ENCODE results near the gene SAPCD2.

The SAPCD2 gene

DNA sequence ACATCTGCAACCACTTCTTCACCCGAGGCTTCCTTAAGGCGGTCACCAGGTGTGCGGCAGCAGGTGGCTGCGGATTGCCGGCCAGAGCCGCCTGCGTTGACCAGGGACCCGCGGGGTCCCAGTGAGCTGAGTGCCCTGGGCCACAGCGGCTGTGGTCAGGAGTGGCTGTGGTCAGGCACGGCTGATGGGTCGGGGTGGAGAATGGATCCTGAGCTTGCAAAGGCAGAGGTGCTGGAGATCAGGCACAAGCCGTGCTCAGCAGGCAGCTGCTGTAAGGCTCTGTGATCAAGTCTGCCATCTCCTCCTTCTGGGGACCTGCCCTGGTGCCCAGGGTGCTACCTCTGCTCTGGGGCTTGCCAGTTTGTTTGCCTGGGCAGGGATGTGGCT, 9.0 kb upstream of the SAPCD2 start:
- DNase-seq, result no peak

DNA sequence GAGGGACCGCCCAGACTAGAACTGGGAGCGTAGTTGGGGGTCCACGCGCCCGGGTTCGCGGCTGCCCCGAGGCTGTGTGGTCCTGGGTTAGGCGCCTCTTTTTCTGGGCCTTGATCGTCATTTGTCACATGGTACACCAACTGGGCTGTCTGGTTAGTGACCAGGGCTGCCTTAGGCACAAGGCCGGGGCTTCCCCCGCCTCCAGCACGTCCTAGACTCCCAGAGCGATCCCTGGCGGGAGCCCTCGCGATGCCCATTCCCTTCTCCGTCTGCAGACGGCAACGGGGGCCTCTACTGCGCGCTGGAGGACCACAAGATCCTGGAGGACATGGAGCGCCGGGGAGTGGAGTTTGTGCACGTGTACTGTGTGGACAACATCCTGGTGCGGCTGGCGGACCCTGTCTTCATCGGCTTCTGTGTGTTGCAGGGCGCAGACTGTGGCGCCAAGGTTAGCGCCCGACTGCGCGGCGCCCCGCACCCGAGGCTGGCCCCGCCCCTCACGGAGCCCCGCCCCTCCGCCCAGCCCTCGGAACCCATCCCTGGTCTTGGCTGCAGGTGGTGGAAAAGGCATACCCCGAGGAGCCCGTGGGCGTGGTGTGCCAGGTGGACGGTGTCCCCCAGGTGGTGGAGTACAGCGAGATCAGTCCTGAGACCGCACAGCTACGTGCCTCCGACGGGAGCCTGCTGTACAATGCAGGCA, 8.5 kb upstream of the SAPCD2 start:
- DNase-seq, result no peak

DNA sequence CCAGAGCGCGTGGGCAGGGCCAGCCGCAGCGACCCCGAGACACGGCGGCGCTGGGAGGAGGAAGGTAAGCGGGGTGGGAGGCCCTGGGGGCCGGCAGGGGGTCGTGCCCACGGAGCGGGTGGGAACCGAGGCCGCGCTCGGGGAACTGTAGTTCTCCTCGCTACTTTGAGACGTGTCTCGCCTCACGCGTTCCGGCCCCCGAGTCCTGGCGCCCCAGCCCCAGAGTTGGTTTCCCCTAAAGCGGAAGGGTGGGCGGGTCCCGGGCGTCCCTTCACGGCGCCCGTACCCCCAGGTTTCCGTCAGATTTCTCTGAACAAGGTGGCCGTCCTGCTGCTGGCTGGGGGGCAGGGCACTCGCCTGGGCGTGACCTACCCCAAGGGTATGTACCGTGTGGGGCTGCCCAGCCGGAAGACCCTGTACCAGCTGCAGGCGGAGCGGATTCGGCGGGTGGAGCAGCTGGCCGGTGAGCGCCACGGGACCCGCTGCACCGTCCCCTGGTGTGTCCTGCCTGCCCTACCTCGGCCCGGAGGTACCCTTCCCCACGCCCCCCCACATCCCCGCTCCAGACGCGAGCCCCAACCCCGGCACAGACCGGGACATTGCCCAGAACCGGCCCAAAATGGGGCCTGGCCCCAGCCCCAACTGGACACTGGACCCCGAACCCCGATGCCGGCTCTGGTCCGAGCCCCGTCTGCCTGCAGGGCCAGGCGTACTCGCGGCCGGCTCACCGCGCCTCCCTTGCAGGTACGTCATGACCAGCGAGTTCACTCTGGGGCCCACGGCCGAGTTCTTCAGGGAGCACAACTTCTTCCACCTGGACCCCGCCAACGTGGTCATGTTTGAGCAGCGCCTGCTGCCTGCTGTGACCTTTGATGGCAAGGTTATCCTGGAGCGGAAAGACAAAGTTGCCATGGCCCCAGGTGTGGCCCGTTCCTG, 7.7 kb upstream of the SAPCD2 start:
- no peak for DNase-seq

DNA sequence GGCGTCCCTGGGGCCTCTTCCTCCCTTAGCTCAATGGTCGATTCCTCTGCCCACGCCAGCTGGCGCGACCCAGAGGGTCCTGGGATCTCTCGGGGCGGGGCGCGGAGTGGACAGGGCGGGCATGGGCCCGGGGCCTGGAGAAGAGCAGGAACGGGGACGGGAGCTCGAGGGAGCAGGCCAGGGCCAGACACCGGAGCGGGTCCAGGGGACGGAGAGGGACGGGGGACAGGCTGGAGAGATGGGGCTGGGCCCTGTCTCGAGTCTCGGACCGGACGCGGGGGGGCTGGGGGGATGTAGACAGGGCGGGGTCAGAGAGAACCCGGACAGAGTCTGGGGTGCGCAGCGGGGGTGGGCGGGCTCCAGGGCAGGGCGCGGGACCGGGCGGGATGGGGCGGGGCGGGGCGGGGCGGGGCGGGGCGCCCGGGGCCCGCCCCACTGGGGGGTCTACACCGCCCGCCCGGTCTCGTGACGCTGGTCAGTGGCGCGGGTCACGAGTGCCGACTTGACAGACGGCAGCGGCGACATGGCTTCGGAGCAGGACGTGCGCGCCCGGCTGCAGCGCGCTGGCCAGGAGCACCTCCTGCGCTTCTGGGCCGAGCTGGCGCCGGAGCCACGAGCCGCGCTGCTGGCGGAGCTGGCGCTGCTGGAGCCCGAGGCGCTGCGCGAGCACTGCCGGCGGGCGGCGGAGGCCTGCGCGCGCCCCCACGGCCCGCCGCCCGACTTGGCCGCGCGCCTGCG, 6.8 kb upstream of the SAPCD2 start, which contains the start of gene UAP1L1:
Gene UAP1L1 (plus strand): TSS at position 508 of the 738 bp plus-strand sequence. CDS start 16 bp downstream, at position 524.
- DNase-seq, result peak; percentile 60

DNA sequence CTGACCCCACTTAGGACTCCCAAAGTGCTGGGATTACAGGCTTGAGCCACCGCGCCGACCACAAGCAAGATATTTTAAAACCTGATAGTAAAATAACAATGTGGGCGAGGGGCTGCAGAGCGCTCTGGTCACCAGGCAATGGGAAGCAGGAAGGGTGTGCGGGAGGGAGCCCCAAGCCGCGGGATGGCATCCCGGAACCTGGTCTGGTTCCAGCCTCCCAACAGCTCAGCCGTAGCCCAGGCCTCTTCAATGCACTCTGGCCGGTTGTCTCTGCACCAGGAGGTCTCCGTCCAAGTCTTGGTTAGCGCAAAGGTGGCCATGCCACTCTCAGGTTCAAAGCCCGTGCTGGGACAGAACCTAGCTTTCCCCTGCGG, 6.3 kb upstream of the SAPCD2 start:
- DNase-seq, result no peak

DNA sequence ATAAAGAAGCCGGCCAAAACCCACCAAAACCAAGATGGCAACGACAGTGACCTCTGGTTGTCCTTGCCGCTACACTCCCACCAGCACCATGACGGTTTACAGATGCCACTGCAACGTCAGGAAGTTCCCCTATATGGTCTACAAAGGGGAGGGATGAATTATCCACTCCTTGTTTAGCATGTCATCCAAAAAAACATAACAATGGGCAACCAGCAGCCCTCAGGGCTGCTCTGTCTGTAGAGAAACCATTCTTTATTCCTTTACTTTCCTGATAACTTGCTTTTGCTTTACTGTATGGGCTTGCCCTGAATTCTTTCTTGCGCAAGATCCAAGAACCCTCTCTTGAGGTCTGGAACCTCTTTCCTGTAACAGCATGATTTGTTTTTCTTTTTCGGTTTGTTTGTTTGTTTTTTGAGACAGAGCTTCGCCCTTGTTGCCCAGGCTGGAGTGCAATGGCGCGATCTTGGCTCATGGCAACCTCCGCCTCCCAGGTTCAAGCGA, 5.0 kb upstream of the SAPCD2 start:
- peak; percentile 24 for DNase-seq

DNA sequence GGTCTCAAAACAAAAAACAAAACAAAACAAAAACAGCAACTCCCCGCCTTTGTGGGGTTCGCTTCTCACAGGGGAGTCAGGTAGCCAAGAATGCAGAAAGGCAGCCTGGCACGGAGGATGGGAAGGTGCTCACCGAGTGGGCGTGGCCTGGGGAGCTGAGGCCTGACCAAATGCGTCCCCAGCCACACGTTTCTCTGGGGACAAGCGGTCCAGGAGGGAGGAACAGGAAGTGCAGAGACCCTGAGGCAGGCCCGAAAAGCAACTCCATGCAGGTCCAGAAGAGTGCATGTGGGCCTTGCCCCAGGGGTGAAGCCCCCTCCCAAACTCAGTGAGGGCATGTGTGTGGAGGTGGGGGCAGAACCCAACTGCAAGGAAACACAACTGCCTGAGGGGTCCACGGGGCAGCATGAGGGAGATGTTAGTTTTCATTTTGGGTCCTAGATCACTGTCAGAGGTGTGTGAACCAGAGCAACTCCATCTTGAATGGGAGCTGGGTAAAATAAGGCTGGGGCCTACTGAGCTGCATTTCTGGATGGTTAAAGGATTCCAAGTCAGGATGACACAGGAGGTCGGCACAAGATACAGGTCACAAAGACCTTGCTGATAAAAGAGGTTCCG, 4.4 kb upstream of the SAPCD2 start:
- no peak for DNase-seq

DNA sequence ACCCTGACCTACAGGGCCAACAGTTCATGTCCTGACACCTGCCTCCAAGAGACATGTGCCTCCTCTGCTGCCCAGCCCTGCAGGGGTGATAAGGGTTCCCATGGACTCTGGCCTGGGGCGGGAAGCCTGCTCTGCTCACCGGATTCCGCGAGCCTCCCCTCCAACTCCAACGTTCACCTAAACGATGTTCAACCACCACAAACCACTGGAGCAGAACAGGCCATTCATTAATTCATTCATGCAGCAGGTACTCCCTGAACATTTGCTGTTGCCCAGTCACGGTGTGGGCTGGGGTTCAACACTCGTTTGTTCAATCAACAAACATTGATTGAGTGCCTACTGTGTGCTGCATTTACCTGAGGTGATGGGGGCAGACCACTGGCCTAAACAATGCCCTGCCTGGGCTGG, 3.6 kb upstream of the SAPCD2 start:
- no peak for DNase-seq

DNA sequence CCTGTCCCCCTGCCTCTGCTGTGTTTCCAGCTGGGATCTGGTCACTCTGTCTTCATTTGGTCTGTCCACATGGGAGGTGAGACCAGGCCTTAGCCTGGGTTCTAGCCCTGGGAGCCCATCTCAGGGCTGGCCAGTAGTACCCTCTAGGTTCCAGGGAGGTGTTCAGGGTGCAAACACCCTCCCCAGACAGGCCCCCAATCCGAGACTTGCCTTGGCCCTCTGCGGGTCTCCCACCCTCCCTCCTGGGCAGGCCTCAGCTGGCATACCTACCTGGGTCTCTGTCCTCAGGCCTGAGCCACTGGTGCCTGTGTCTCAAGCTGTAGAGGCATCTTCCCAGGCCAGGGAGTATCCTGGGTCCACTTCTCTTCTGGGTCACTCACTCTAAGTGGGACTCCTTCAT, 925 bp upstream of the SAPCD2 start:
- no peak for DNase-seq

DNA sequence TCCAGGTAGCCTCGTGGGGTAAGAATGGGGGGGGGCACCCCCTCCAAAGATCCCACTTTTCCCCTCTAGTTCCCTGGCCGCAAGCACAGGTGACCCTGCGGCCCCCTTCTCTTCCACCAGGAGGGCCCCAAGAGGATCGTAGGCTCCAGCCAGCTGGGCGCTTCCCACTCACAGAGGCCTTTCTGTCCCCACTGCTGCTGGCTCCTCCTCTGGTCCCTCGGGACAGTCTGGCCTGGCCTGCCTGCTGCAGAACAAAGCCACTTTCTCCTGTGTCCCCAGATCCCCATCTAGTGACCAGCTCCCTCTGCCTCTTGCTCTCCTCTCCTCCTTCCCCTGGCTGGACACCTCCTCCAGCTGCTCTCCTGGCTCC, 534 bp upstream of the SAPCD2 start:
- peak; percentile 64 for DNase-seq

DNA sequence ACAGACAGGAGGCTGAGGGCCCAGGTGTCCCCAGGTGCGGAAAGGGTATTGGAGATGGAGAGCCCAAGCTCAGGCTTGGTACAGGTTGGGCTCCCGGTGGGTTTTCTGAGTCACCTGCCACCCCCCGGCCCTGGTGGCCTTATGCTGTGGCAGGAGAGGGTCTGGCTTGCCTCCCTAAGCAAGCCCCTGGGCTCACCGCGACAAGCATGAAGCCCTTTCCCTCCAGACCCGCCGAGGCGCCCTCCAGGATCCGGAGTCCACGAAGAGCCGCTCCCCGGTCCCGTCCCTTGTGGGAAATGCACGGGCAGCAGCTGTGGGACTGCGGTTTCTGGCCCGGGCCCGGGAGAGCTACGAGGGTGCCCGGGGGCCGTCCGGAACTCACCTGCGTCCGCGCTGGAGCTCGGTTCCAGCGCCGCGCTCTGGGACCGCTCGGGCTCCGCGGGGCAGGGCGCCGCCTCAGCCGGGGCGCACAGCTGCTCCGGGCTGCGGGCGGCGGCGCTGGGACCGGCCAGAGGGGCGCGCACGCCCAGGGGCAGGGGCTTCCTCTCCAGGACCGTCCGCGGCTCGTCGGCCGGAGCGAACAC, 757 bp downstream of the SAPCD2 start:
- peak; percentile 36 for DNase-seq

DNA sequence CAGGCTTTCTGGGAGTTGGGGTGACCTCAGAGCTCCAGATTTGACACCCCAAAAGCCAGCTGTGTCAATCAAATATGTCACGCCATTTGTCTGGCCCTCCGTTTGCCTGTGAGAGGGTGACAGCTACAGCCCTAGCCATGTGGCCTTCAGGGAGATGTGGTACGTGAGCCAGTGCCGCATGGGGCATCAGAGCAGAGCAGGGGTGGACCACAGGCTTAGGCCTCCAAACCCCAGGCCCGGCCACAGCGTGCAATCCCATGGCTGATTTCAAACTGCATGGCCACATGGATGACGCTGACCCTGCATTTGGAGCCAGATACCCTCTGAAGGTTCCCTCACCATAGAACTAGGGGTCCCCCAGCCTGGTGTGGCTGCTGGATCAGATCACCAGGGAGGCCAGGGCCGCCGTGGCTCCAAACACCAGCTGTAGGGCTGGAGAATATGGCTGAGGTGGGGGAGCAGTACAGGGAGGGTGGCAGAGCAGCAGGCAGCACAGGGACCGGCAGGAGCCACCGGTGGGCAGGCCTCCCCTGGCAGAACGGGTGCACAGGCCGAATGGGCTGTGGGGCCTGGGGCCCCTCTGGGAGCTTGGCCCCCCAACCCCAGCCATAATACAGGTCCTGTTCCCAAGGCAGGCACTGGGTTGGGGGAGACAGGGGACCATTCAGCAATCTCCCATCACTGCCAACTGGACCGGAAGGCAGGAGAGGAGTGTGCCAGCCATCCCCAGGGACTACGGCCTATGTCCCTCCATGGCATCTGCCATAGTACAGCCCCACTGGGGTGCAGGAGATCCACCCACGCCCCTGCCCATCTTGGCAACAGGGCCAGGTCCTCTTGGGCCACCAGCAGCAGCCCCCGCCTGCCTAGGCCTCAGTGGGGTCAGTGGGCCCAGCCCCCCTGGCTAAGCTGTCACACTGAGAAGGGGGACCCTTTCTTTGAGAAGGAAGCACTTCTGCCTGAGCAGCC, 1.5 kb downstream of the SAPCD2 start:
- no peak for DNase-seq

DNA sequence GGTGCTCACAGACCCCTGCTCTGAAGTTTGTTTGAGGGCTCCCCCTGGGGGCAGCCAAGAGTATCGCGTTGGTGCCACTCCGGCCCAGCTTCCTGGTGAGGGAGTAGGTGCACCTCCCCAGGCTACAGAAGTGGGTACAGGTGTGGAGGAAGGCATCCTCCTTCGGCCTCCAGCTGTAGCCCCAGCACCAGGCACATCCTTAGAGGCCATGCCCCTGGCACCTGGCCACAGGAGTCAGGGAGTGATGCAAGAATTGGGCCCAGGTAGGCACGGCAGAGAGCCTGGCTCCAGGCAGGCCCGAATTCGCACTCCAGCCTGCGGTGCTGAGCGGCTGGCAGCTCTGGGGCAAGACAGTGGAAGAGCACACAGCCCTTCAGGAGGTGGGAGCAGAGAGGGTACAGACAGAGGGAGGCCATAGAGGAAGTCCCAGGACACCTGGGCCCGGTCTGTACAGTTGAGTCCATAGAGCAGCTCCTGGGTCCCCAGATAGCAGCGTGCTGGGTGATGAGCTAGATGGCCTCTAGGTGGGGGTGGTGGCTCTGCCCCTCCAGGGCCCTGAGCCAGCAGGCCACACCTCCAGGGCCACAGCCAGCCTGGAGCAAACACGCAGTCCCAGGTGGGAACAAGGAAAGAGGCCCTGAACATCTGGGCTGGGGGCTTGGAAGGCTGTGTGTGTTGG, 2.4 kb downstream of the SAPCD2 start:
- peak; percentile 89 for DNase-seq

DNA sequence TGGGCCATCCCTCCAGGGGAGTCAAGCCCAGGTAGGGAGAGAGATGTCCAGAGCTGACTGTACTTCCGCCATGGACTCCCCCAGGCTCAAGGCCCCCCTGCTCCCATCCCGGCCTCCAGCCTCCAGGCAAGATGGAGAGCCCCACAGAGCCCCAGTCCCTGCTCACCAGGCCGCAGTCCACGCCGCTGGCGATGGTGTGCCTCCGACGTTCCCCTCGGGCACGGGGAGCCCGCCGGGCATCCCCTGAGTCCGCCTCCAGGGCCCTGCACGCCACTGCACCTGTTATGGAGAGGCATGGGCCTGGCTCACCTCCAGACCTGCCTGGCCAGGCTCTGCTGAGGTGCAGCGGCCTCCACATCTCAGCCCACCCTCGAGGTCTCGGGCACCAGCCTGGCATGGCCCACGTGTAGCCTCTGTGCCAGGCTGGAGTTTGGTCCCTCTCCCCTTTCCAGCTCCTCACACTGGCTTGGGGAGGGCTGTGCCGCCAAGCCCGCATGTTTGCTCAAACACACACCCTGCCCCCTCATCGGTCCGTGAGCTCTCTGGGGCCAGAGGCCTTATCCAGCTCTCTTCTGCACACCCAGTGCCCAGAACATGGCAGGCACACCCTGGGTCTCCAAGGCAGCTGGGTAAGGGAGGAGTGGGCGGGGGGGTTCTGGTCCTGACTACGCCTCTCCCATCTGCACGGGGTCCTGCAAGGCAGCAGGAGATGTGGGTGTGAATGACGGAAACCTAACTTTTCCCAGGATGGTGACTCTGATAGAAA, 4.1 kb downstream of the SAPCD2 start:
- no peak for DNase-seq

DNA sequence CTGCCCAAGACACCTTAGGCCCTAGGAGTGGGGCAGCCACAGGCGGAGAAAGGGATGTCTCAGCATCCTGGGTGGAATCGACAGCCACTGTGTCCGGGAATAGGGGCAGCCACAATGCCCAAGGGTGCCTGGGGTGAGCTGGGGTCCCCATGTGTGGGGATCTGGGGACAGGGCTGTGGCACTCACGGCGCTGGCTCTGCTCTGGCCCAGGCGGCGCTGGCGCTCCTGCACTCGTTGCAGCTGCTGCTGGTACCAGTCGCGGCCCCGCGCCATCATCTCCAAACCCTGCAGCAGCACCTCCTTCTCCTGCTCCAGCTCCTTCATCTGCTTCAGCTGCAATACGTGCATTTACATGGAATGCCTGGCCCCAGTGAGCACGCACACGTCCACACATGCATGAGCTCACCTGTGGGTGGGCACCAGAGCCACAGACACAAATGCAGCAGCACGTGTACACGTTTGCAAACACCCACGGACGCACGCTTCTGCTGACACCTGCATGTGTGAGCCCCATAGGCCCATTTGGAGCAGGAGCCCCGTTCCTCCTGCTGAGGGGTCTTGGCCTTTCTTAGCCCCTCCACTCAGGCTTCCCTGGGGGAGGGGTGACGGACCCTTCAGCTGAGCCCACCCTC, 4.9 kb downstream of the SAPCD2 start:
- DNase-seq, result no peak

DNA sequence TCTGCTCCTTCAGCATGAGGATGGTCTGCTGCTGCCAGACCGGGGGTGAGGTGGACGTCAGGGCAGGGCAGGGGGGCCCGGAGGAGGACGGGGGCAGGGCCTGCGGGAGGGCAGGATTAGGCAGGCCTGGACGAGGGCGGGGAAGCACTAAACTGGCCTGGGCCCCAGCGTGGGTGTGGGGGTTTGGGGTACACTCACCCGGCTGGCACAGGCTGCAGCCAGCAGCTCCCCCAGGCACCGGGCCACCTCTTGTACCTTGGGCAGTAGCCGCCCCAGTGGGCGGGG, 5.5 kb downstream of the SAPCD2 start:
- DNase-seq, result no peak

DNA sequence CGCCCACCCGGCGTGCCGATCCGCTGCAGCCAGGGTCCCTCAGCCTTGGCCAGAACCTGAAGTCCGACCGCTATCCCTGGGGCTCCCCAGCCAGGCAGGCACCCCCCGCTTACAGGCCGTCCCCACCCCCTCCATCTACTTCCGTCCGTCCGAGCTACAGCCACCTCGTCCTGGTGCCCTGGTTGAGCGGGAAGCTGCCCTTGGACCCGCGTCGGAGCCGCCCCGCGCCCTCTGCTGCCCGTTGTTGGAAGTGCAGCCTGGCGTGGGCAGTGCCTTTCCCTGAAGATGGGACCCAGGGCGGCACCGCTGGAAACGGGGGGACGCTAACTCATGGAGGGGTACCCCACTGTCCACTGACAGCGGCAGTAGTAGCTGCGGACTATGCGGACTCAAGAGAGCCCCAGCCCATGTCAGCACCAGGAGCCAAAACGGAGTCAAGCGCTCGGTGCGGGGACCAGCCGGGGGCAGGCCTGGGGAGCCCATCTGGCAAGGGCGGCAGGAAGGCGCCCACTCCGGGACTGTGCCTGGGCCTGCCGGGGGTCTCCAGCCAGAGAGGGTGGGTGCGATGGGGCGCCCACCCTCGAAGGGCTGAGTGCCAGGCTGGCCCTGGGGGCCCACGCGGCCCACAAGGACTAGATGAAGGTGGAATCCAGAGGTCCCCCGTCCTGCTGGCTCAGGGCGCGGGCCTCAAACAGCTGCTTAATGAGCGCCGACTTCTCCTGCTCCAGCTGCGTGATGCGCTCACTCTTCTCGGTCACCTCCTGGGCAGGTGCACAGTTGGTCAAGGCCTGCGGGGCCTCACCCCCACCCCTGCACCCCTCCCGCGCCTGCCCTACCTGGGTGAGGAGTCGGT, 6.1 kb downstream of the SAPCD2 start:
- DNase-seq, result peak; percentile 68

DNA sequence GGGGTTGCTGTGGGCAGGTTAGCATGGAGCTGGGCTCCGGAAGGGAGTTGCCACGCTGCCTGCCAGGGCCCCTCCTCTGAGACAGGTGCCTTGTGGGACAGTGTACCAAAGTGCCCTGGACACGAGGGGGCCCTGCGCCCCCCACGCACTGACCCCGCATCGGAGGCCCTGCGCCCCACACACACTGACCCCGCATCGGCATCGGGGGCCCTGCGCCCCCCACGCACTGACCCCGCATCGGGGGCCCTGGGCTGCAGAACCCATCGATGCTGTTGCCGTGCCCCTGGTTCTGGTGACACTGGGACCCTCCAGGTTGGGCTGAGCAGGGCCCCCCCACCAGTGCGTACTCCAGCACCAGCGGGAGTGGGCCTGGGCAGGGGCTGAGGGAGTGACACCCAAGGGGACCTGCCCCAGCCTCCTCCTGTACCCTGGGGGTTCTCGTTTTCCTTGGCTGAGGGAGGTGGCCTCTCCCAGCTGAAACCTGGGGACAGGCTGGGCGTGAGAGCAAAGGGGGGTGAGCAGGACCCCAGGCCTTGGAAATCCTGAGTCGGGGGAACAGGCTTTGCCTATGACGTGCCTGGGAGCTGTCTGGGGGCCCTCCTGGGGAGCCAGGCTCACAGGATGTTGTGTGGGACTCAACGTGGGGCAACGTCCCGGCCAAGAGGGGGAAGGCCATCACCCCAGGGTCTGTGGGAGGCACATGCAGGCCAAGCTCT, 6.9 kb downstream of the SAPCD2 start:
- no peak for DNase-seq
